Measurements from ENCODE around the gene UBE3A.

DNA sequence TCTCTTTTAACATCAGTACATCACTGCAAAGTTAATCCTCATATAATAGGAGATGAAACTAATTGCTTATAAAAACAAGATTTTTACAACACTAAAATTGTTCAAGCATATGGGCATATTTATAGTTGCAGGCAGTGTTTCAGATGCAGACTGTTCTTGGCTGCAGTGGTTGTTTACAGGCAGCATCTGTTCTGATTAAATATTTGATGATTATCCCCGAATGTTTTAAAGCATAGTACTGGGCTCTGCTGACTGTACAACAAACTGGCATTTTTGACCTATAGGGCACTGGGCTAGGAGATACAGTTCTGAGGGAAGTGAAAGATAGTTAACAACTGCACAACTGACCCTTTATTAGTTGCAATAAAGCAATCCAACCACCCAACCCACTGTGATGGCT is 113.6 kb downstream of the UBE3A start:
- TF ChIP-seq EP300 (IDR thresholded peaks at IDR 0.05; ENCODE audit: borderline replicate concordance in 1 of 2, control insufficient read depth in 1 of 2, low read depth in 2 of 2, low read length in 2 of 2) (no peak), KDM1A (IDR thresholded peaks at IDR 0.05; ENCODE audit: borderline replicate concordance) (no peak), MTA2 (IDR thresholded peaks at IDR 0.05; ENCODE audit: low read depth) (no peak), USF1 (IDR thresholded peaks at IDR 0.05; ENCODE audit: borderline replicate concordance, extremely low read length, insufficient read depth, low read depth, low read length) (no peak), HDAC6 (IDR thresholded peaks at IDR 0.05; ENCODE audit: unreplicated experiment) (no peak), CTCF (IDR thresholded peaks at IDR 0.05 in 2 of 3, conservative IDR thresholded peaks at IDR 0.05 in 1 of 3; ENCODE audit: control insufficient read depth in 2 of 3, extremely low read depth in 1 of 3, insufficient read depth in 1 of 3, low read depth in 3 of 3, low read length in 3 of 3) (no peak), USF2 (IDR thresholded peaks at IDR 0.05; ENCODE audit: borderline replicate concordance, low read depth, low read length) (no peak), RFX5 (IDR thresholded peaks at IDR 0.05; ENCODE audit: low read depth, low read length) (no peak), NFYB (IDR thresholded peaks at IDR 0.05; ENCODE audit: insufficient read depth, low read depth, low read length) (no peak), SUZ12 (IDR thresholded peaks at IDR 0.05; ENCODE audit: unreplicated experiment) (no peak)

Measured in GM12878 (cell line).